Measurements from ENCODE around the gene CACNA2D3.

The CACNA2D3 gene

GRCh38 chr3:54488297-54488696 lies 365.9 kb downstream of the CACNA2D3 start:
- no peak for DNase-seq

DNA sequence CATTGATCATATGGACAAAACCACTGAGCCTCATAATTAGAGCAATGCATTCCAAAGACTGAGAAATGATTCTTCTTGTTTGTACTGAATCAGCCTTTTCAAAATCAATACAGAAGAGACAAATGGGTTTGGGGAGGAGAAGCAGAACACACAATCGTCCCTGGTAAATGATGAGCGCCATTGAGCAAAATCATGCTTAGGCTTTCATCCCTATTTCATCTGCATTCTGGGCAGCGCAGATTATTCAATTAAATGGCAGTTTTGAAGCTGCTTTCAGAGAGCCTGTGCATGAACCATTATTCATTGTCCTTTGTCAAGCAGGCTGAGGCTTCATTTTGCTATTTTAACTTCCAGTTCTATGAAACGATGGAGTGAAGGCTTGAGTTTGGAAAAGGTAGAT lies 371.9 kb downstream of the CACNA2D3 start:
- no peak for DNase-seq

DNA sequence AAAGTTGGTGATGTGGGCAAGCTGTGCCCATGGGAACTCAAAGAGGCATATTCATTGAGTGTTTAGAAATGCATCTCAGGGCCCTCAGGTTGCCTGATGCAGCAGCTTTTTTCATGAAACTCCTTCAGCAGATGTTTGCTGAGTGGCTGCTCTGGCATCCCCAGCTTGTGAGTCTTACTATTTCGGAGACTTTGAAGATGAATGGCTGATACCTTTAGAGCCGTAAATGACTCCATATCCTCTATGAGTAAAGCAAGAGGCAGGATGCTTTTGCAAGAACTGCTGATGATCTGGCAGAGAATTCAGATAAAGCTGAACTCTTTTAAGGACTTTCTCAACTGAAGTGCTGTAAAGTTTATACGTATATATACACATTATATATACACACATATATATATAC lies 384.3 kb downstream of the CACNA2D3 start:
- DNase-seq = no peak

DNA sequence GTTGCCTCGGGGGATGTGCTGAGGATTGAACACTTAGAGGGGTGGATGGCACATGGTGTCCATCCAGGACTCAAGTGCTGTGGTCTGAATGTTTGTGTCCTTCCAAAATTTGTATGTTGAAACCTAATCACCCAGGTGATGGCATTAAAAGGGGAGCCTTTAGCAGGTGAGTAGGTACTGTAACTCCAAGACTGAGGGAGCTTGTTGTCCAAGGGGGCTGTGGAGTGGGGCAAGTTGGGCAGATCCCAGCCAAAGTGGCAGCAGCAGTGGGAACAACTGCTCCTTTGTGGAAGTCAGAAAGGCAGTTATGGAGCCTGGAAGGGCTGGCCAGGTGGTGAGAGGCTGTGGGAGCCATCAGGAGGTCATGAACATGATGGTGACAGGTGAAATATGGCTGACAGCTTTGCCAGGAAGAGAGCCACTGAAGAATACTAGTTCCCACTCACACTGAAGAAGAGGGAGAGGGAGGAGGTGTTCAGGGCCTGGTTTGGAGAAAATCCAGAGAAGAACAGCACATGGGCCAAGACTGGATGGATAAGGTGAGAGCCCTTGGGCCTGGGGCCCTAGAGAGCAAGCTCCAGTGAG lies 385.6 kb downstream of the CACNA2D3 start:
- no peak for DNase-seq

GRCh38 chr3:54510506-54510905 lies 388.2 kb downstream of the CACNA2D3 start:
- DNase-seq = no peak

DNA sequence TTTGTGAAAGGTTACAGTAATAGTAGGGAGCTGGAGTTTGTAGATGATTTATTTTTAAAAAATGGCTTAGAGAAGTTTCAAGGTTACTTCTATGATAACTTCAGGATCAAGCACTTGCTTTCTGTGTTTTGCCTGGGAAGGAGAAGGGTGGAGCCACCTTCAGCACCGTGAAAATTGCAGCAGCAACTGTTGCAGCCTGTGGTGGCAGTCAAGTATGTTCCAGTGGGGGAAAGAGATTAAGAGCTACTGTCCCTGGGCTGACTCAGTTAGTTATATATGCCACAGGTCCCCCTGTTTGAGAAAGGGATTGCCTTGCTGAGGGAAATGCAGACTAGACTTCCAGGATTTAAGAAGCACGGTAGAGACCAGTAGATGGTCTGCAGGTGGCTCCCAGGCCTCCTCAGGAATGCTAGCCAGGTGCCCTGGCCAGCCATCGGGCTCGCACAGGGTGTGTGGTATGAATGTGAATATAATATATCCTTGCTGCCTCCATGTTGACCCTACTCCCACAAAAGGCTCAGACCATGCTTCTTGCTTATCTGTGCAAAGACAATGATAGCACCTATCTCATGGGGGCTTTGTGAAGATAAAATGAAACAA lies 389.5 kb downstream of the CACNA2D3 start:
- no peak for DNase-seq

DNA sequence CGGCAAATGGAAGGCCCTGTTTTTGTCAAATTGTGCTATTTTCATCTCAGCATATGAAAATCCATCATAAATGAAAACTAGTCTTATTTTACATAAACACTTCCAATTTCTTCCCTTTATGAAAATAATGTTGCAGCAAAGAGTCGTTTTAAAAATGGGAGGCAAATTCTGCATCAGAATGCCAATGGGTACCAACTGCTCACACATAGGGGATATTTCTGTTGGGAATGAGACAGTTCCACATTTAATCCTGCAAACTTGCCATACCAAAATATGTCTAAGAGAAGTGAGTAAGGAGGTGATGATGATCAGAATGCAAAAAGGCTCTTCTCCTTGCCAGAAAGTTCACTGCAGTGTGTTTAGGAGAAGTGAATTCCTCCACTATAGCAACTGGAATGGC lies 391.7 kb downstream of the CACNA2D3 start:
- no peak for DNase-seq

DNA sequence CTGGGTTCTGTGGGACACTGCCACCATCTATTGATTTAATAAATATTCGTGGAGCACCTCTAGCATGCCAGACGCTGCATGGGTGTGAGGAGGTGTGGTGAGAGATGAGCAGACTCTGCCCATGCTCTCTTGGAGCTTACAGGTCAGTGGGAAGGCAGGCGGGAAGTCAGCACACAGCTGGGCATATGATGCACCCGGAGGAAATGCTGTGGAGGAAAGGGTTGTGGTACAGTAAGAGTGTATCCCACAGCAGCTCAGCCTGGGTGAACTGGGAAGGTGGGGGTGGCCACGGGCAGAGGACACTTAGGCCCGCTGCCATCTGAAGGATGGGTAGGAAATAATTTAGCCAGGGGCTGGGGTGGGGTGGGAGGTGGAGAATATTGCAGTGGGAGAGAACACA lies 392.1 kb downstream of the CACNA2D3 start:
- no peak for DNase-seq

DNA sequence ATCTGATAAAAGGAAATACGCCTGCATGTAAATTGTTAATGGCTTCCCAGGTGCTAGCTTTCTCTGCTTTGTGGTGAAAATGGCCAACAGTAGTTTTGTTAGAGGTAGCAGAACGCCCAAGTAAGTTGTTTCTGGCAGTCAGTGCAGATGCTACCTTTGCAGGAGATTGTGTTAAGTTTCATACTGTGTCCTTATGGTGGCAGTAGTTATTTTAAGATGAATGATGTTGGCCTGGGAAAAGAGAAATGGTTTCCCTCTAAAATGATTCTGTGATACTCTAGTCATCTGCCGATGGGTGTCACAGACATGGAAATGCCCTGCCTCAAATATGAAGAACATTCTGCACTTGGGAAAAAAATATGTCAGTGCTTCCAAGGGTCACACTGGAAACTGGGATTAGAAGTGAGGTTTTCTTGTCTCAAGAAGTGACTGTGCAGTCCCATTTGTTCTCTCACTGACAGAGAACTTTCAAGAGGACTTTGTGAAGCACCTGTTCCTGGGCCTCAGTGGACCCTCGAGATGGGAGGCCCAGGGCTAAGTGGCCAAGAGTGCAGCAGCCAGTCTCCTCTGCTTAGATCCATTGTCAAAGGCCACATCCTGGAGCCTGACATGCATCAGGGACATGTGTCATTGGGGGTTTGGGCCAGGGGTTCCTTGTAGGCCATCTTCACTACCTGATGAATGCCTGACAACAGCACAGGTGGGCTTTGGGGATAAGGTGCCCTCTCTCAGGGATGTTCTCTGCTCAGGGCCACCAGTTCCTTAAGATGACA lies 393.3 kb downstream of the CACNA2D3 start:
- no peak for DNase-seq

DNA sequence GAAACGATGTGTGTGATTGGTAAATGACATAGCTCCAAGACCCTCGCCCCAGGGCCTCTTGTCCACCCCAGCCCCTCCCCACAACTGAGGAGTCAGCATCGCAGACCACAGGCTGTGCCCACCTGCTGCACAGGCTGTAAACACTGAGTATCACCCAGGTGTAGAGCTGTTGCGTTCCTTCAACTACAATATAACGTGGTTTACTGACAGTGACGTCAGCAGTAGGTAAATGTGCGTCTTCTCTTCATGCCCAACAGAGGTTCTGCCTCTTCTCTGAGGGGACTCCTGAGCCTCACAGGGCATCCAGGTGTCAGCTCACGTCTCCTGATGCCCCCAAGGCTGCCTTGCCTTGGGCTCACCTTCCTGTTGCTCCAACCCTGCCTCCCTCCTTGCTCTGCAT lies 395.1 kb downstream of the CACNA2D3 start:
- no peak for DNase-seq

DNA sequence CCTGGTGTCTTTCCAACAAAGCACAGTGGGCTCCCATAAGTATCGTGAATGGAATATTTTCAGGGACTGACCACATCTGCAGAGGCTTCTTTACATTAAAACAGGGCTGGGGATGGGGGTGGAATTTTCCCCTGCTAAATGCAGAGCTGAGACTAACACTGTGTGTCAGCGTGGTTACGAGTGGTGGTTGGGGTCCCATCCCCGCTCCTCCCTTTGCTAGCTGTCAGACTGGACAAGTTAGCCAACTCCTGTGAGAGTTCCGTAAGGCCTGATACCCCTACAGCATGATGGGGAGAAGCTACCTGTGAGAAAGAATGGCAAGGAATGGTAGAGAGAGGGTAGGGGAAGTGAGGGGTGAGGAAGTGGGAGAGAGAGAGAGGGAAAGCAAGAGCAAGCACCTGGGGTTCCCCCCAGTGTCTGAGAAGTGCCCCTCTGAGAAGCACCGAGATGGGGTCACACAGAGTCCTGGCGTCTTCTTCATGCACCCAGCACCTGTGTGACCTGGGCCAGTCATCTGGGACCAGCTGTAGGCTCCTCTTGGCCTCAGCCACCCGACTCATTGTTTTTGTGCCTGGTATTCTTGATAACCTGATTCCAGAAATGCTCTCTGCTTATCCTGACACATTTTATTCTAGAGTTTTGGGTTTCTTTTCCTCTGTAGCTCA lies 395.8 kb downstream of the CACNA2D3 start:
- no peak for DNase-seq

DNA sequence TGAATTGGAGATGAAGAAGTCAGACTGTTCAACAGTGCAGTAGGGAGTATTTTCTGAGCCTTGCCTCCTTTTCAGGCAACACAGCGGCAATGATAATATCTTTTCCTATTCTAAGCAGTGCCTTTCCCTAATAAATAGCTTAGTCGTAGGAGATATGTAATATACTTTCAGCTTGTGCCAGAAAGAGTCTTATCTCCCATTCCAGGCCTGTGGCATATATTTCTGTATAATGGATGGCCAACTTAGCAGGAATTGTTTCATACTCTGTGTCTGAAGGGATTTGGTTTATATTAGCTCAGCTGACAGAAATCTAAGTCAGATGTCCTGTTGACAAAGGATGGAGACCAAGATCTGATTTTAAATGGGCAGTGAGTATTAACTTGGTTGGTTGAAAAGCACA lies 397.1 kb downstream of the CACNA2D3 start:
- DNase-seq = no peak

GRCh38 chr3:54520060-54520459 lies 397.7 kb downstream of the CACNA2D3 start:
- DNase-seq = no peak

- DNase-seq = no peak
Measured at GRCh38 chr3:54527521-54527920, 405.2 kb downstream of the CACNA2D3 start.

DNA sequence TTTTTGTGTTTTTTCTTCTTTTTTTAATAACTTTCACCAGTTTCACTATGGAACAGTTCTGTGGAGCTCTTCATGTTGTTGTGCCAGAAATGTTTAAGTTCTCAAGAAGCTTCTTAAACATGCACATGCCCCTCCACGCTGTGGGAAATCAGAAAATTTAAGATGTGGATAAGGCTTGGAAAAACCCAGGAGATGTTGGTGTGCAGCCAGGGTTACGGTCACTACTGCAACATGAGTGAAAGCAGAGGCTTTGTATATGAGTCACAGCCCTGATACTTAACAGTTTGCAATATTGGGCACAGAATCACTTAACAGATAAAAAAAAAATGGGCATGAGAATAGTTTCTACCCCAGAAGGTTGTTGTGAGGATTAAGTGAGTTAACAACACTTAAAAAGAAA lies 405.6 kb downstream of the CACNA2D3 start:
- DNase-seq = no peak

GRCh38 chr3:54528668-54529067 lies 406.3 kb downstream of the CACNA2D3 start:
- no peak for DNase-seq

- no peak for DNase-seq
Measured at GRCh38 chr3:54530091-54530490, 407.7 kb downstream of the CACNA2D3 start.

DNA sequence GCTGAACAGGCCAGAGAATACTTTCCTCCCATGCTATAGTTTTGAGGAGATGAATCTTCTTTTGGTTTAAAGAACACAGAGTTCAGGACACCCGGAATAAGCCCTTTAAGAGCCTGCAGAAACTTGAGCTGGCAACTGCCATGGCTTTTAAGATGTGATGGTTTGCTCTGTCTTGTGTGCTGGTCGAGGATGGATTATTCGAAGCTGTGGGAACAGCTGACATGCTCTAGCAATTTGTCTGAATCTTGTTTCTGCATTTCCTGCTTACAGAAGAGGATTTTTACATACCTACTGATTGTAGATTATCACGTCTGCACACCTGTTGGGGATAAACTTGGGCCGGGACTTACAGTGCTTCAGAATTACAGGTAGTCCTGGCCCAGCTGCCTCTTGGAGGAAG lies 408.6 kb downstream of the CACNA2D3 start:
- no peak for DNase-seq

GRCh38 chr3:54531741-54532140 lies 409.4 kb downstream of the CACNA2D3 start:
- no peak for DNase-seq

DNA sequence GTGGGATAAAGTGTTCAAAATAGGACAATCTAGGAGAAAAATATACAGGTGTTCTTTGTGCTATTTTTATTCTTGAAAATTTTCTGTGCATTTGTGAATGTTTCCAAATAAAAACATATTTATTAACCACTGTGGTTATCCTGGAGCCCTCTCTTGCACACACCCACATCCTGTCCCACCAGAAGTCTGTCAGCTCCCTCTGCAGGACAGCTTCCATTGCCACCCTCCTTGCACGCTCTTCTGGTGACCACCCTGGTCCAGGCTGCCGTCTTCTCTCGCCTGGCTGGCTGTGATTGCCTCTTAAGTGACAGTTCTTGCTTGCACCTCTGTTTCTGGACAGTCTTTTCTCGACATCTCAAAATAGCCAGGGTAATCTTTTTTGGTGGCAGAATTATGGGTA lies 411.5 kb downstream of the CACNA2D3 start:
- no peak for DNase-seq

DNA sequence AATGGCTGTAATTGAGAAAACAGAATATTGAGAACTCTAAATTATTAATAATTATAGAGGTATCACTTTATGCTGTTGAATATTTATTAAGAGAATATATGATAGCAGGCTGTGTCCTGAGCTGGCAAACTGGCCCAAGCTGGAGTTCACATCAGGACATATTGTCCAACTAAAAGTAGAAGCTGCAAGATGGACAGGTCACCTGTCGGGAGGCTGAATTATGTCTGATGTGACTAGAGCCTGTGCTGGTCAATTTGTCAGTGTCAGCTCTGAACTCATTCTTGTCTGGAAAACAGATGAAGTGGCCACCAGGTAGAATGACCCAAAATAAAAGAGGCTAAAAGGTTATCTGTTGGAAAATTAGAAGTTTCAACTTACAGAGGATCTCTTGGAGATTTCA lies 413.3 kb downstream of the CACNA2D3 start:
- no peak for DNase-seq

GRCh38 chr3:54536450-54536849 lies 414.1 kb downstream of the CACNA2D3 start:
- DNase-seq = no peak

DNA sequence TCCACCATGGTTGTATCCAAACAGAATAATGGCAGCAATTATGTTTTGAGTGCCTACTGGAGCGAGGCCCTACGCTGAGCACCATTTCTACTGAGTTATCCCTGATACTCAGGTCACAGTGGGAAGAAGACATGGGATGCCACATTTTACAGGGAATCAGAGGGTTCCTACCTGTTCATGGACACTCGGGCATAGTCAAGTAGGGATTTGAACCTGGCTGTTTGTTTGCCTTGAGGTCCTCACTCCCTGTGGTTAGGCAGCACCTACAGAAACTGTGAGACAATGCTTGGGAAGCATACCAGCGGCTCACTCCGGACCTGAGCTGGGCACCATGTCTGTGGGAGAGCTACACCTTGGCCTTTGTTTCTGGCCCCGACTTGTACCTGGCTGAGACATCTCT lies 415.2 kb downstream of the CACNA2D3 start:
- no peak for DNase-seq

DNA sequence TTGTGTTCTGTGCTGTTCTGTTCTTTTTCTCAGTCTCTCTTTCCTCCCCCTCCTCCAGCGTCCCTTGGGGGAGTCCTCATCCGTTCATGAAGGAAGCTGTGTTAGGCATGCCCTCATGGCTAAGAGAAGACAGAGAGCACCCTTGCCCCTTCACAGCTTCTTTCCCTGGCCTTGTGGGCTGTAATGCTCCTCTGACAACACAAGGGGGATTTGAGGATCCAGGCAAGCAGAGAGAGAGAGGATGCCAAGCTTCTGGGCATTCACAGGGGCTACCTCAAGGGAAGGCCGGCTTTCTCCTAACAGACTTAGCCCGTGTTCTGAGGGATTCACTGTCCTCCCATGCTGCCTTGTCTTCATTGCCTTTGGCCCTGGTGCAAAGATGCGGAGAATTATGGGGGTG lies 416.0 kb downstream of the CACNA2D3 start:
- no peak for DNase-seq

All from activated CD4-positive, CD25-positive, alpha-beta regulatory T cell treated with anti-CD3 and anti-CD28 coated beads, Interleukin-2, amount 50 U/mL, for 72 hours (primary cell).